Mucosa of descending colon (tissue), 3 donors: ENCODE data around the gene RASGRP1. TPM values are rescaled to one million over a fixed set of nuclear protein-coding genes. Genes with fewer than 3 reads are reported as not detected.

Experiments
- ATAC-seq: fragments of 200-7000 bp; cut with Tn5 transposase; one replicate; pipeline ENCODE4 v1.9.1; 2020; ENCODE audit warnings: mild to moderate bottlenecking, moderate library complexity
- DNase-seq, 3 donors: peaks; one replicate each; pipeline ENCODE4 v3.0.0-alpha.2; 2020
- H3K36me3 ChIP-seq: fragments of 200-600 bp; one replicate; pipeline ENCODE4 v1.8.0; 2021; ENCODE audit warnings: low read depth, mild to moderate bottlenecking
- H3K4me1 ChIP-seq: fragments of 200-600 bp; one replicate; pipeline ENCODE4 v1.8.0; 2021; ENCODE audit warnings: low read depth, mild to moderate bottlenecking
- H3K4me3 ChIP-seq: fragments of 200-600 bp; one replicate; pipeline ENCODE4 v1.8.0; 2021; ENCODE audit warnings: mild to moderate bottlenecking
- H3K9me3 ChIP-seq: fragments of 200-600 bp; one replicate; pipeline ENCODE4 v1.8.0; 2021; ENCODE audit warnings: mild to moderate bottlenecking
- CTCF ChIP-seq: fragments of 200-600 bp; IDR thresholded peaks from one replicate; pipeline ENCODE4 v1.8.0; 2022; ENCODE audit warnings: antibody characterized with exemption, mild to moderate bottlenecking
- intact Hi-C, 2 donors: fragments of 100-400 bp; cut with DNase I in 1 of 2; cut with micrococcal nuclease in 1 of 2; formaldehyde crosslinking; loops; one replicate each; pipeline versions ENCODE4 v1.11.0 to v1.11.1; 2022; cut with DNase I, micrococcal nuclease
- total RNA-seq, 3 donors: library from RNA; stranded (reverse); fragmentation: NEBNext Ultra II Directional in 2 of 3; extraction: Animal tissue kit (Norgen Biotek cat#: 25700) in 2 of 3; gene quantifications; one replicate each; pipeline versions ENCODE4 v1.2.1 to v1.2.4, GENCODE V29; 2021 to 2023
- donor health status: DM: no; HTN: no; CAD: no; lungs with moderate emphysema.
- donor health status: DM: no; HTN: no; CAD: no.
- donor health status: DM: no; HTN: yes; CAD: no.

RASGRP1 gene
- total RNA-seq, 3 donors from 2014 or later = 1.2 to 2.6 (median 2.6) TPM

GRCh38 chr15:38600236-38600635 is 35.6 kb upstream of the RASGRP1 start:
- ATAC-seq = no peak
- intact Hi-C loops = no loop called here
- no peak for TF ChIP-seq CTCF
- no peak for DNase-seq
- no peaks in the 10 kb centered on the region for H3K4me1 ChIP-seq
- H3K36me3 ChIP-seq = no peaks in the 10 kb centered on the region
- H3K9me3 ChIP-seq = no peaks in the 10 kb centered on the region
- no peak overlapping the region for H3K4me3 ChIP-seq

GRCh38 chr15:38598749-38599148 is 34.1 kb upstream of the RASGRP1 start:
- intact Hi-C loops = no loop called here
- Histone ChIP-seq H3K36me3 (no peaks in the 10 kb centered on the region), H3K4me3 (no peak overlapping the region), H3K4me1 (no peaks in the 10 kb centered on the region), H3K9me3 (no peaks in the 10 kb centered on the region)
- no peak for TF ChIP-seq CTCF
- DNase-seq = no peak
- ATAC-seq = no peak

DNA sequence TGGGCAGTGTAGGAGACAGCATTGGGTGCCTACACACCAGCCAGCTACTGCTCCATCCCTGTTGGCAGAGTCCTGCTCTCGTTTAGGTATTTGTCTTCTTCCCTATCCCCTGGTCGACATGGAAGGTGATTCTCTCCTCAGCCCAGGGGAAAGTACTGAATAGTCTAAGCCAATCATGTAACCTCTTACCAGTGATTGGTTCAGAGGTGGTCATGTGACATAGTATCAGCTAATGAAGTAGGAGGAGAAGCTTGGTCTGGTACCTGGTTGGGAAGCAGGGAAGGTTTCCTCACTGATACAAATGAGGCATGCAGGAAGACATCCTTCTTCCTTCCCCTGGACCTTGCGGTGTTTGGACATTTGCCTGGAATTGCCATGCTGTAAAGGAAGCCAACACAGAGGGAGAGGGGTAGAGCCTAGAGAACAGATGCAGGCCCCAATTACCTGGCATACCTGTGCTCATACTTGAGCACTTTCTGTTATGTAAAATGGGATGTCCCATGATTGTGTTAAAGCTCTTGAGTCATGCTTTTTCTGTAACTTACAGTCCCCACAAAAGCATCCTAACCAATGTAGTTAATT is 32.7 kb upstream of the RASGRP1 start:
- no peaks in the 10 kb centered on the region for H3K36me3 ChIP-seq
- TF ChIP-seq CTCF = no peak
- no peak overlapping the region for H3K4me3 ChIP-seq
- intact Hi-C loops = no loop called here
- no peaks in the 10 kb centered on the region for H3K9me3 ChIP-seq
- ATAC-seq (no peak), DNase-seq (no peak)
- H3K4me1 ChIP-seq = no peaks in the 10 kb centered on the region

DNA sequence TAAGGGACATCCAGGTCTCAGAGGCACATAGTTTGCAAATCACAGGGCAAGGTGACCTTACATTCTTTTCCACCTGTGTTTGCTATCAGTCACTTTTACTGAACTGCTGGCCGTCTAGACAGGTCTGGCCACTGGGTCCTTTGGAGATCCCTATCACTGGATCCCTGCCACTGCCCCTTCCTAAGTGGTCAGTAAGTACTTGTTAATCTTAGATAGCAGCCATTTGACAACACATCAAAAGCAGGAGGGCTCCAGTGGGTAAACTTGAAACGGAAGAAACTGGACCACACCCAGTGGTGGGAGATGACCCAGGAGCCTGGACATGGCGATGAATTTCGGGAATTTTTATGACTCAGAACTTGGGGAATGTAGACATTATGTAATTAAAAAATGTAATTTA is 28.9 kb upstream of the RASGRP1 start:
- ATAC-seq (no peak), DNase-seq (no peak)
- intact Hi-C loops = no loop called here
- TF ChIP-seq CTCF = no peak
- Histone ChIP-seq H3K4me3 (no peak overlapping the region), H3K36me3 (no peaks in the 10 kb centered on the region), H3K4me1 (no peaks in the 10 kb centered on the region), H3K9me3 (no peaks in the 10 kb centered on the region)

GRCh38 chr15:38589502-38589901 is 24.9 kb upstream of the RASGRP1 start:
- Histone ChIP-seq H3K4me1 (no peaks in the 10 kb centered on the region), H3K36me3 (no peaks in the 10 kb centered on the region), H3K9me3 (no peaks in the 10 kb centered on the region), H3K4me3 (no peak overlapping the region)
- ATAC-seq (no peak), DNase-seq (no peak)
- no peak for TF ChIP-seq CTCF
- intact Hi-C loops = no loop called here

GRCh38 chr15:38588672-38589071 is 24.1 kb upstream of the RASGRP1 start:
- H3K9me3 ChIP-seq = no peaks in the 10 kb centered on the region
- no peak for ATAC-seq
- TF ChIP-seq CTCF = no peak
- no peaks in the 10 kb centered on the region for H3K4me1 ChIP-seq
- DNase-seq = no peak
- intact Hi-C loops = no loop called here
- no peak overlapping the region for H3K4me3 ChIP-seq
- H3K36me3 ChIP-seq = no peaks in the 10 kb centered on the region
